Stimulated activated CD4-positive, alpha-beta T cell treated with anti-CD3 and anti-CD28 coated beads, TNF-alpha, amount 100 ng/mL, for 1 hour (primary cell): Measurements from ENCODE around the gene CLDN7.
A peak's percentile ranks its signal among the peaks of the same experiment; 100 is the strongest.

Source experiments
- DNase-seq, 3 donors: peaks; one replicate each; pipeline ENCODE4 v3.0.0-alpha.2; 2020; ENCODE audit warnings: low read depth in 3 of 3, low spot score in 1 of 3

Gene CLDN7

DNA sequence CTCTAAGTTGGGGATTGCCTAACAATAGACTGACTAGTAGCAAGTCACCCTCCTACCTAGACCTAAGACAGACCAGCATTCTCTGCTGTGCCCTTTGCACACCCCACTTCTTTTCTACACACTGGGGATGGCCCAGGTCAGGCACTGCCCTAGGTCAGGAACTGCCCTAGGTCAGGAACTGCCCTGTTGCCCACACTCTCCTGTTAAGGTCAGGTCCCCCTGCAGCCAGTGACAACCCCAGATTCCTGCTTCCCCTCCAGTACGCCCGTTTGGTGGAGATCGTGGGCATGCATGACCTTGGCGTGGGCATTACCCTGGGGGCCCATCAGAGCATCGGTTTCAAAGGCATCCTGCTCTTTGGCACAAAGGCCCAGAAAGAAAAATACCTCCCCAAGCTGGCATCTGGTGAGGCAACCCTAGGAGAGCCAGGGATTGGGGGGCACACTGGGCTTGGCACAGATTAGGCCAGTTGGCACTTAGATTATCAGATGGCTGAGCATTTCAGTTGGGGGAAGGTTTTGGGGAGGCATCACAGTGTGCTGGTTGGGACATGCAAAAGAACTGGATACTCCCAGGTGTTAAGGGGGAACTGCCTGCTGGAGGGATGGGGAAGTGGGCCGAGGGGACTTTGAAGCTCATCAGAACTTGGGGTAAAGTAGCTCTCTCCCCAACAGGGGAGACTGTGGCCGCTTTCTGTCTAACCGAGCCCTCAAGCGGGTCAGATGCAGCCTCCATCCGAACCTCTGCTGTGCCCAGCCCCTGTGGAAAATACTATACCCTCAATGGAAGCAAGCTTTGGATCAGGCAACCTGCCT, 40.8 kb downstream of the CLDN7 start:
- no peak for DNase-seq

DNA sequence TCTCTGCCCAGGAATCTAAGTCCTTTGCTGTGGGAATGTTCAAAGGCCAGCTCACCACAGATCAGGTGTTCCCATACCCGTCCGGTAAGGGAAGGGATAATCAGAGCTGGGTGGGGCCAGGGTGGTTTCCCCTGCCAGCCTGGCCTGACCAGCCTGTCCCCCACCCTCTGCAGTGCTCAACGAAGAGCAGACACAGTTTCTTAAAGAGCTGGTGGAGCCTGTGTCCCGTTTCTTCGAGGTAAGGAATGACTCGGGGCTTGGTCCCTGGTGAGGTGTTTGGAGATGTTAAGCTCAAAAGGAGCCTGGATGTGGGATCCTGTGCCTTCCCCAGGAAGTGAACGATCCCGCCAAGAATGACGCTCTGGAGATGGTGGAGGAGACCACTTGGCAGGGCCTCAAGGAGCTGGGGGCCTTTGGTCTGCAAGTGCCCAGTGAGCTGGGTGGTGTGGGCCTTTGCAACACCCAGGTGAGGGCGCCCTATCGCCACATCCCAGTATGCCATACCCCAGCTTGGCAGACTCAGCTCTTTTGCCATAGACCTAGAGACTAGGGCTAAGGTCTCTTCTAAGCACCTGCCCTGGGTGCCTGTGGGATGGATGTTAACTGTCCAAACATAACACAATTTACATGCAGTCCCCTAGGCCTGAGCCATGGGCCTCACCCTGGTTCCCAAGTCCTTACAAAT, 41.5 kb downstream of the CLDN7 start:
- no peak for DNase-seq

- DNase-seq = peak in 2 of 3 donors; percentile 55 to 65
Measured at GRCh38 chr17:7219812-7220592, 42.3 kb downstream of the CLDN7 start, which contains the start of the genes ACADVL and DLG4. TSS of gene ACADVL (plus strand) at chr17:7219938. CDS start at chr17:7219985, 47 bp downstream. TSS of gene DLG4 (minus strand) at chr17:7219836.

DNA sequence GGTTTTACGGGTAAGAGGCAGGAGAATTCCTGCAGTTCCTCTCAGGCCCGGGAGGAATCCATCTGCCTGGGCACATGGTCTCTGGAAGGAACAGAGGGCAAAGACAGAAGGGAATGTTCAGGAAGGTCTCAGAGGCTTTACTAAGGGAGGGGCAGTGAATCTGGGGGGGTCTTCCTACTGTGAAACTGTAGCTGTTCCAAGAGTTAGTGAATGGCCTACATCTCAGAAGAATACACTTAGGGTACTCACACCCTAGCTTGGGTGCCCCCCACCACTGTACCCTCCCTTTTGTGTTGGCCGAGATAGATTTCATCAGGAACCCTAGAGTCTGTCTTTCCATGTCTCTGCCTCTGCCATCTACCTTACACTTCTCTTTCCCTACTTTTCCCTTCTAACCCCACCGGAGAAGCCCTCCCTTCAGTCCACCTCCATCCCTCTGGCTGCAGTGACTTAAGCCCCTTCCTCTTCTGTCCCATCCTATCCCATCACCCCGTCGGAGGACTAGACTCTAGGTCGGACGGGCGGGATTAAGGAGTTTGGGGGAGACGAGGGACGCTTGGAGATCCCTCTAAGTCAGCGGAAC, 43.0 kb downstream of the CLDN7 start:
- DNase-seq = no peak

DNA sequence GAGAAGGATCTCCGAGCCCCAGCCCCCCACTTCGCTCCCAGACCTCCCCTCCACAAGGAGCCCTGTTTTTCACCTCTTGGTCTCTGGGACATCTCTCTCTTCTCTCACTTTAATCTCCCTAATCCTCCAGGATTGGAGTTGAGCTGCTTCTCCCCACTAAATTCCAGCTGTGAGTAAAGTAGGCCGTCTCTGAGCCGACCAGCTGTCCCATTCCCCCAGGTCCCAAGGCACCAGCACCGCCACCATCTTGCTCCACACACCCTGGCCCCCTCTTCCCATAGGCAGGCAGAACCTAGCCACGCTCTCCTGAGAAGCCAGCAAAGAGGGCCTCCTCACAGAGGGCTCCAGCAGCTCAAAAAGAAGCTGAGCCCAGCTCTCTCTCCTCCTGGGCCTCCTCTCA, 43.5 kb downstream of the CLDN7 start:
- DNase-seq = no peak

DNA sequence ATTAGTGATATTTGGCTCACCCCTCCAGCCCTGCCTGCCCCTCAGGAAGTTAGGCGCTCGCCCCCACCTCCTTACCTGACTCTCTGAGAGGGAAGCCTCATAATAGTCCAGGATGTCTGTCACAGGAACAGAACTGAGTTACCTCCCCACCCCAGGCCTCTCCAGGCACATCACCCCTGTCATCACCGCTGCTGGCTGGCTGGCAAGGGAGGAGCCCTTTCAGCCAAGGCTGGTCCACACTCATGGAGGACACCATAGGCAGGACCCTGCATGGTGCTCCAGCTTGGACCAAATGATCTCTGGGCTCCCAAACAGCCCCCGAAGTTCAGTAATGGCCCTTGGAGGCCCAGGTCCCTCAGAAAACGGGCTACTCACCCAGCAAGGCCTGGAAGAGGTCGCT, 44.1 kb downstream of the CLDN7 start:
- DNase-seq = no peak

DNA sequence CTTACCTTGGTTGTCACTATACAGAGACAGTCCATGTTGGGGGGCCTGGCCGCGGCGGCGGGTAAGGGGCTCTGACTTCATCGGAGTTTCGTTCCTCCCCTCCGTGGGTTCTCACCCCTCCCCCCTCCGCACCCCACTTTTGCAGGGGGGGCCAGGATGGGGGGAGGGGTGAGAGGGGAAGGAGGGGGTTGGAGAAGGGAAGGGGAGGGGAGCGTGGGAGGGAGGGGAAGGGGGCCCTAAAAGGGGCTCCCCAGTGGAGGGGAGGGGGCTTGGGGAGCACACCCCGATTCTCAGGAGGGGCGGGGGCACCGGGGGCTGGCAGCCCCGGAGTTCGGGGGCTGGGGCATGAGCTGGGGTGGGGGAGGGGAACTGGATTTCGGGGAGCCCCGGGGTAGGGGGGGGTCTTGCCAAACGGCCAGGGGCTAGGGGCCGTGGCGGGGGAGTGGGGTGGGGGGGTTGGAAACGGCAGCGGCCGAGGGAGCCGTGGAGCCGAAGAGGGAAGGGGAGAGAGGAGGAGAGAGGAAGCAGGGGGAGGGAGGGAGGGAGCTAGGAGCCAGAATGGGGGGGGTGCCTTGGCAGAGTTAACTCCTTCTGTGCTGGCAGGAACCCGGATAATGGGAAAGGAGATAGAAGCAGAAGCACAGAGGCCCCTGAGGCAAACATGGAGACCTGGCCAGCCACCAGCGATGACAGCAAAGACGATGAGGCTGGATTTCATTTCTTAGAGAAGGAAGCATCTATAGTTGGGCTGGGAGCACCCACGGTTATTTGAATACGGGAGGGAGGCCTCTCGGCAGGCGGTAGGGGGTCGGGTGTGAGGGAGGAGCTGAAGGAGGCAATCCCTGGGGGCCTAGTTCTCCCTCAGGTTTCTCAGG, 44.9 kb downstream of the CLDN7 start:
- no peak for DNase-seq

- no peak for DNase-seq
Measured at GRCh38 chr17:7216242-7217112, 45.8 kb downstream of the CLDN7 start.

DNA sequence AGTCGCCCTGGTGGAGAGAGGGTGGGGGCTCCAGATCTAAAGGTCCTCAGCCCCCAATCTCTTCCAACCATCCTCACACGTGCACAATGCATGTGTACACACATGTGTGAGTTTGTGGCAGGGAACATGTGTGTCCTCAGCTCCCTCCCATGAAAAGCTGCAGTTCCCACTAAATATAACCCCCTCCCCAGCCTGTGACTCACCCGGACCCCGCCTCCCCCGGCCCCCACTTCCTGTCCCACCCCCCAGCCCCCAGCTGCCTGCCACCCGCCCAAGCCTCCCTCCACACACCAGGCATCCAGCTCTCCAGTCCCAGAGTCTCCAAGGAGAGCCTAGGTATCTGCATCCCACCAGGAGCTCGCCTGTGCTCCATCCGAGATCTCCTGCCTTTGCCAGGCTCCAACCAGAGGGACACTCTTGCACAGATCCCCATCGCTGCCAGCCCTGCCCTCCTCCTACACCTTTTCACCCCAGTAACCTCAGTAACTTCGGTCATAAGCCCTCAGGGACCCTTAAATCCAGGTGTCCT, 46.6 kb downstream of the CLDN7 start:
- DNase-seq = no peak

DNA sequence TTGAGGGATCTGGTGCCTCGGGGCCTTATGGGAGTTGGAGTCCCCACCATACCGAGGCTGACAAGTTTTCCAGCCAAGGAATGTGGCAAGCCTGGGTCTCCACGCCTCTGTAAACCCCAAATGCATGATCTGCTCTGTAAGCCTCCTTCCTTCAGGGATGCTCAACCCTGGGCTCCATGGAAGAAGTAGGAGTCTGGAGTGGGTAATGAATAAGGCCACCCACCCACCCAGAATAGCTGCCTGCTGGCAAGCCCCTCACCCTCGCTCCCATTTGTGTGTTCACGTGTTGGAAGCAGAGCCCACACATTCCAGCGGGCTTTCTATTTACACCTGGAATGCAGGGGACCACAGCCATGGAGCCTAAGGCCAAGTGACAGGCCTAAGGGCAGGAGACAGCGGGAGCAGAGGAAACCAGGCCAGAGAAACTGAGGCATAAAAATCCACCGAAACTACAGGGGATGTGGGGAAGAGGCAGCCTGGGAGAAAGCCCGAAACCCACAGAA, 47.1 kb downstream of the CLDN7 start:
- no peak for DNase-seq

DNA sequence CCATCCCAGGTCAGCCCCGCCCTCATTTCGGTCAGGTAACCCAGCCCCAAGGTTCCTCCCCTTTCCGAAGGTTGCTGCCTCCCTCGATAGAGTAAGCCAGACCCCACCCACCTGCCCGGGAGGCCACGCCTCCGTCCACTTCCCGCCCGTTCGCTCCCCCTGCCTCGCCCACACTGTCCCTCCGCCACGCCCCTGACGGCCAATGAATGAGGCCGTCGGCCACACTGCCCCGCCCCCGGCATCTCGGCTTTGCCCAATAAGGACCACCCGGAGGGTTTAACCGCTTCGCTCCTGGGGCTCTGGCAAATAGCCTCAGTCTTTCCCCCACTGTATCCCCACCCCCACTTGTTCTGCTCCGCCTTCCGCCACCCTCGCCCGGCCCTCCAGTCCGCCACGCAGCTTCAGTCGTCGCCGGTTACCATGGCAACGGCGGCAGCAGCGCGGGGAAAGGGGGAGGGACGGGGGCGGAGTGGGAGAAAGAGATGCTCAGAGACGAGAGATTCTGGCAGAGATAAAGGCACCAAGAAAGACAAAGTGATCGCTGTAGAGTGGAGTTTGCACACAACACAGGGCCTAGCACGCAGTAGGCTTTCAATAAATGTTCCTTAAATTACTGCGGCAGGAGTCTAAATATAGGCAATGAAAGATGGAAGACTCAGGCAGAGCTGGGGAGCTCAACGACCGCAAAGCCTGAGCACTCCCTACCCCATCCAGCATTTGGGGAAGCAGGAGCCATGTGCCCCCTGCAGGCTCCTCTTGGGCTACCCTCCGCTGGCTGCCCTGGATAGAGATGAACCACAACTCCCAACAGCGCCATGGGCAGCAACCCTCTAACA, 47.8 kb downstream of the CLDN7 start:
- peak; percentile 97 to 98 (median 98) for DNase-seq

- no peak for DNase-seq
Measured at GRCh38 chr17:7213895-7214299, 48.4 kb downstream of the CLDN7 start.

DNA sequence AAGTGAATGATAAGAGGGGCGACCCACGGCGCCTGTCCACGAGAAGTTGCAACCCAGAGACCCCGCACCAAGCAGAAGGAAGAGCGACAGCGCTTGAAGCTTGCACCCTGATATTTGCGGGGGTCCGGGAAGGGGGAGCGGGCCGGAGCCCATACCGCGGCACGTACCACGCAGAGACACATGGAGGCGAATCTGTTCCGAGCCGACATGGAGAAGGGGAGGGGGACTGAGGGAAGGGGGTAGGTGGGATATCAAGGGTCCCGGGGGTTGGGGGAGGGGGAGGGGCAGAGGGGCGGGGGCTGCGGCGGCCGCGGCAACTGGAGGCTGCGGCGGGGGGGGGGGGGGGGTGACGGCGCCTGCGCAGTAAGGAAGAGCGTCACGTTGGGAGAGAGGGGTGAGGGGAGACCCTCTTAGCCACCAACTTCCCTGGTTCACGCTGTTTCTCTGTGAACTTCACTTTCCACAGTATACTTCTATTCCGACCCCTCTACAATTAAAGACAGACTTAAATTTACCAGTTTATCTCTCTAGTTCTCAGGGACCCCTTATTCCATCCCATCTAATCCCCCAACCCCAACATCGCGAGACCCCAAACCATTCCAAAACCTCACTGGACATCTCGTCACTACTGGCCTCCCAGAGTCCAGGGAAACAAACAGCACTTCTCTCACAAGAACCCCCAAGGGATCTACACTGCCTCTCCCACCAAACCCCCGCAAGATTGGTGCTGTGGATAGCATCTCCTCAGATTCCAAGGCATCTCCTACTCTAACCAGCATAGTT, 50.6 kb downstream of the CLDN7 start:
- no peak for DNase-seq
